Neural progenitor cell (in vitro differentiated cells): ENCODE data around the gene LRRC58.

Experiments
- CTCF ChIP-seq: fragments of 200-600 bp; sonication (generic); IDR thresholded peaks from 2 replicates; pipeline ENCODE4 v1.5.1; 2017; ENCODE audit warnings: antibody characterized with exemption, mild to moderate bottlenecking
- EZH2 ChIP-seq: fragments of 200-600 bp; sonication (generic); IDR thresholded peaks from 2 replicates; pipeline ENCODE4 v1.6.1; 2017; ENCODE audit warnings: antibody characterized with exemption, mild to moderate bottlenecking, moderate library complexity
- EZH2phosphoT487 ChIP-seq: fragments of 200-600 bp; sonication (generic); IDR thresholded peaks from 2 replicates; pipeline ENCODE4 v1.6.1; 2017; ENCODE audit warnings: antibody characterized with exemption

DNA sequence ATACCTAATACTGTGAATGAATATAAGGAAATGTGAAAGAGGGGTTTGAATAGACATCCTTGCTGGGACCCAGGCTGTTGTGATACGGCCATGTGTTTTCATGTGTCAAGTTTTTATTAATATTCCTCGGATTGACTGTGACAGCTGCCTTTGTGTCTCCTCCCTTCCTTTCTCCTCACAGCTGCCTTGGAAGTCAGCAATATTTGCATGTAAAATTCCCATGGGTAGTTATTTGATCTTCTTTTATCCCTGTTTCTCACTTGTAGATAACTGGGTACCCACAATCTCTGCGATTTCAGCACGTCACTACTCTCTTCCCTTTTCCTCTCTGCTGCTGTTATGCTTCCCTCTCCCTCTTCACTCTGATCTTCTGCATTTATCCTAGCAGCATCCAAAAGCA lies 73.5 kb downstream of the LRRC58 start:
- TF ChIP-seq CTCF (no peak), EZH2 (no peak), EZH2phosphoT487 (no peak)
